GDM1 (cell line): ENCODE data around the gene SHOX.

ENCODE experiments used
- DNase-seq: peaks from one replicate; lab custom pipeline; 2025; lab: John Stamatoyannopoulos, UW

Gene SHOX

DNA sequence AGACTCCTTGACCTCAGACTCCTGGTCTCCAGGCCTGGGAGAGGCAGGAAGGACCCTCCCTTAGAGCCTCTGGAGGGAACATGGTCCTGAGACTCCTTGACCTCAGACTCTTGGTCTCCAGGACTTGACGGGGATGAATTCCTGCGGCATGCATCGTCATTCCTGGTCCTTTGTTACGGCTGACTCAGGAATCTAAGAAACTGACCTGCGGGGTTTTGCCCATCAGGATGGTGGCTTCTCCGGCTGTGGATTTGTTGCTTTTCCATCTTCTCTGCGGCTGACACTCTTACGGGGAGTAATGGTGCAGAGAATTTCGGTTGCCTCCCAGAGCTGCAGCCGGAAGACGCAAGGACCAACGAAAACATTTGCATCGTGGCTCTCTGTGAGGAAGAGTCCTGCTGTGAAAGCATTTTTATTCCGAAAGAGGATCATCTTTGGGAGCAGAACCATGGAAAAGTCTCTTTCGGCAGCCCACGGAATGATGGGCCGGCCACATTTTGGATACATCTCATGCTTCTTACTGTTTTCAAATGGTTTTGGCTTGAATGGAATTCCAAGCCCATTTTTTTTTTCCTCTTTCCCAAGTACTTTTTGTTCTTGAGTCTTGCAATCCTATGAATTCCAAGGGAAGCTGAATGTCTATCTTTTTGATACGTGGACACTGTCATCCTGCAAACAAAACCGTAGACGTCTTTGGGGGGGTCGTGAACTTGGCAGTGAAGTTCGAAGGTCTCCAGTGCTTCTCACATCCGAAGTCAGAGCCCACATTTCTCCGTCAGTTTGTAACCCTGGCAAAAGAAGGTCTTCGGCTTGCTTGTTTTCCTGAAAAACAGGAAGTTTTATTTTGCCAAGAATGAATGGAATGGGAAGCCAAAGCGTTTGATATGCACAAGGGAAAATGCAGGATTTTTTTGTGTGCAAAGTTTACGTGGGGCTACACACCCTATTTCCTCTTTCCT is 36.5 kb downstream of the SHOX start:
- no peak for DNase-seq

GRCh38 chrX:670645-671044 is 40.1 kb downstream of the SHOX start:
- no peak for DNase-seq

GRCh38 chrX:672931-673330 is 42.3 kb downstream of the SHOX start:
- no peak for DNase-seq

DNA sequence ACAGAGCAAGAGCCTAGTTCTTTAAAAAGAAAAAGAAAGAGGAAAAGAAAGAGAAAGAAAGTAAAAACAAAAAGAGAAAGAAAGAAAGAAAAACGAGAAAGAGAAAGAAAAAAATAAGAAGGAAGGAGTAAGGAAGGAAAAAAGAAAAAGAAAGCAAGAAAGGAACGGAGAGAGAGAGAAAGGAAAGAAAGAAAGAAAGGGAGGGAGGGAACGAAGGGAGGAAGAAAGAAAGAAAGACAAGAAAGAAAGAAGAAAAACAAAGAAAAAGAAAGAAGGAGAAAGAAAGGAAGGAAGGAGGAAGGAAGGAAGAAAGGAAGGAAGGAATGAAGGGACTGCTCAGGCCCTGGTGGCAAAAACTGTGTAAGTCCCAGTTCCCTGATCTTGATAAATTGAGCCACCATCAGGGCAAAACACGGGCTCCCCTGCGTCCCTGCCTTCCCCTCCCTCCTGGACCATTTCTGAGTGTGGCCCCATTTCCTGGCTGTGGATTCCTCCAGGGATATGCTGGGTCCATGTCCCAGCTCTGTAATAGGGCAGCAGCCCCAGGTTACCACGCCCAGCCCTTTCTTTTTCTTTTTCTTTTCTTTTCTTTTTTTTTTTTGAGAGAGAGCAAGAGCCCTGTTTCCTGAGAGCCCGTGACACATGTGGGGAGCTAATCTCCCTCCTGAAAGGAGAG is 44.8 kb downstream of the SHOX start:
- no peak for DNase-seq

GRCh38 chrX:675955-676295 is 45.3 kb downstream of the SHOX start:
- DNase-seq: no peak

- no peak for DNase-seq
These were observed 46.8 kb downstream of the SHOX start for GRCh38 chrX:677376-677775.

GRCh38 chrX:679291-679979 is 48.8 kb downstream of the SHOX start:
- DNase-seq: no peak

- no peak for DNase-seq
These were observed 49.5 kb downstream of the SHOX start for GRCh38 chrX:680062-680461.

DNA sequence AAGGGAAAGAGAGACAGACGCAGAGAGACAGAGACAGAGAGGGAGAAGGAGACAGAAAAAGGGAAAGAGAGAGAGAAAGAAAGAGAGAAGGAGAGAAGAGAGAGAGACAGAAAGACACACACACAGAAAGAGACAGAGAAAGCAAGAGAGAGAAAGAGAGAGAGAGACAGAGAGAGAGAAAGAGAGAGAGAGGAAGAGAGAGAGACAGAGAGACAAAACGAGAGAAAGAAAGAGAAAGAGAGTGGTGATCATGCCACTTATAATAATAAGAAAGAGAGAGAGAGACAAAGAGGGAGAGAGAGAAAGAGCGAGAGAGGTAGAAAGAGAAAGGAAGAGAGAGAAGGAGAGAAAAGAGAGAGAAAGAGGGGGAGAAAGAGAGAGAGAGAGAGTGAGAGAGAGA is 51.4 kb downstream of the SHOX start:
- no peak for DNase-seq

DNA sequence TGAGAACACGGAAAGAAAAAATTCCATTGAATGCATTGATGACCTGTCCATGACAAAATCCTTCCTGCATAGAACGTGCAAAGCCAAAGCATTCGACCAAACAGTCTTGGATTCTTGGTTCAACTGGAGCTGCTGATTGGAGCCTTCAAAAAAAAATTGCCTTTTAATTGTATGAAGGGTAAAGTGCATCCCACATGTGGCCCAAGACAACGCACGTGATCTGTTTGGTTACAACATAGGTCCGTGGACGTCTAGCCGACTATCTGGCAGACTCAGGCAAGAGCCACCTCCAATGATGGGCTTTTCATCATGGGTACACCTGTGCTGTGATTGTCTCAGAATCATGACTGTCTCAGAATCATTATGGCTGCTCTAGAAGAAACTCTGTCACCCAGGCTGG is 52.3 kb downstream of the SHOX start:
- DNase-seq: no peak

DNA sequence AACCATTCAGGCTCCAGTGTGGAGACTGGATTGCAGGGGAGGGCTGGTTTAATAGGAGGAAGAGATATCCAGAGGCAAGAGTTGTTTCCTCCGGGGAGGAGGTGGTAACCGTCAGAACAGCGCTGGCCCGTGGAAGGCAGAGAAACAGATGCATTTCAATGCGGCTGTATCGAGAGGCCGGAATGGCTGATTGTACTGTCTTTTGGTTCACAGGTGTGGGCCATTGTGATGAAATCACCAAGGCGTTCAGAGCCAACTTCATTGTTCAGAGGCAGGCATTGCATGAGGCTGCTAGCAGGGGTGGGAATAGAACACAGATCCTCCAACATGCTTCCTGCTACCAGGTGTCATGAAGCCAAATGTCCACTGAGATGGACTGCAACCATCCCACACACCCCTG is 53.0 kb downstream of the SHOX start:
- DNase-seq: no peak

DNA sequence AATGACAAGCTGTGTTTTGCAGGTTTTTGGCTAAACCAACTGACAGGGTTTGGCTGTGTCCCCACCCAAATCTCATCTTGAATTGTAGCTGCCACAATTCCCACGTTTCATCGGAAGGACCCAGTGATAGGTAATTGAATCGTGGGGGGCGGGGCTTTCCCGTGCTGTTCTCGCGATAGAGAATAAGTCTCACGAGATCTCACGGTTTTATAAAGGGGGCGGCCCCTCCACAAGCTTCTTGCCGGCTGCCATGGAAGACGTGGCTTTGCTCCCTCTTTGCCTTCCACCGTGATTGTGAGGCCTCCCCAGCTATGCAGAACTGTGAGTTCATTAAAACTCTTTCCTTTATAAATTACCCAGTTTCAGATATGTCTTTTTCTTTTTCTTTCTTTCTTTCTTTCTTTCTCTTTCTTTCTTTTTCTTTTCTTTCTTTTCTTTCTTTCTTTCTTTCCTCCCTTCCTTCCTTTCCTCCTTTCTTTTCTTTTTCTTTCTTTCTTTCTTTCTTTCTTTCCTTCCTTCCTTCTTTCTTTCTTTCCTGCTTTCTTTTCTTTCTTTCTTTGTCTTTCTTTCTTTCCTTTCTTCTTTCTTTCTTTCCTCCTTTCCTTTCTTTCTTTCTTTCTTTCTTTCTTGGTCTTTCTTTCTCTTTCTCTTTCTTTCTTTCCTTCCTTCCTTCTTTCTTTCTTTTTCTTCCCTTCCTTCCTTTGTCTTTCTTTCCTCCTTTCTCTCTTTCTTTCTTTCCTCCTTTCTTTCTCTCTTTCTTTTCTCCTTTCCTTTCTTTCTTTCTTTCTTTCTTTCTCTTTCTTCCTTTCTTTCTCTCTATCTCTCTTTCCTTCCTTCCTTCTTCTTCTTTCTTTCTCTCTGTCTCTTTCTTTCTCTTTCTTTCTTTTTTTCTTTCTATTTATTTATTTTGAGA is 54.8 kb downstream of the SHOX start:
- no peak for DNase-seq

GRCh38 chrX:689983-690382 is 59.4 kb downstream of the SHOX start:
- DNase-seq: no peak

DNA sequence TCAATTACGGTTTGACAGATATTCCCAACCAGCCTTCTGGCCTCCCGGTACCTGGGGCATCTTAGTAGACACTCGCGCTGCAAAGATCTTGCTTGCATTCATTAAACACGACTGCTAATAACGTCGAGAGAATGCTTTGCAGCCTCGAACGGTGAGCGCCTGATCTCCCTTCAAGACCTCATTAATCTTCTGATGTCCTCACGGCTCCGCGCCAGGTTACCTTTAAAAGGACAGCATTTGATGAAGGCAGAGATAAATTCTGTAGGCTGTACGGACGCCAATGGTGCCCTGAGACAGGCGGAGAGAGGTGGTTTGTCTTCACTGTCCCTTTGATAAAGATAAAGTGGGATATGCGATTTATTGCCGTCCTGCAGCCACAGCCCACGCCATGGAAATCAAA is 64.2 kb downstream of the SHOX start:
- DNase-seq: no peak

DNA sequence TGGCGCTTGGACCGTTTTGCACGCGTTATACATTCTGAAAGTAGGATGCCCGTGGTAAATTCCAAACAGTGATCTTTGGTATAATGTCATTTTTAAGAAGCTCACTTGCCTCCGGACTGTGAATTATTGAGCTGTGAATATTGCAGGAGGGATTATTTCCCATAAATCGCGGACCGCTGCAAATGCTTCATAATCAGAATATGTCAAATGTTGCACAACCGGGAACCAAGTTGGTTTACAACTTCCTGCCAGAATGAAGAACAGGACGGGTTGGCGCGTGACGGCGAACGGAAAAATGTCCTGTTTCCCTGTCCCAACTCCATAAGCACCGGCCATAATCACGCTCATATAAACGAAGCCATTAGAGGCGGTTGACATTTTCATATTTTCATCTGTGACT is 67.6 kb downstream of the SHOX start:
- no peak for DNase-seq

DNA sequence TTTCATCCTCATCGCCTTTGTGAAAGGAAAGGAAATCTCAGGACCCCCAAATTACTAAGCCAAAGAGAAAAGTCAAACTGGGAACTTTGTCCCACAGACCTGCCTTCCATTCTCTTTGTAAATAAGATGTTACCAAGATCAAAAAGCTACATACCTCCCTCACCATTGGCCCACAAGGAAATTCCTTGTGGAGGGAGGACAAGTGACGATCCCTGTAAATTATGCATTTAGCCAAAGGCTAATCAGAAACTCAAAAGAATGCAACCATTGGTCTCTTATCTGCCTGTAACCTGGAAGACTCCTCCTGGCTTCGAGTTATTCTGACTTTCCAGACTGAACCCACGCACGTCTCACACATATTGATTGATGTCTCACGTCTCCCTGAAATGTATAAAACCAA is 70.3 kb downstream of the SHOX start:
- no peak for DNase-seq

DNA sequence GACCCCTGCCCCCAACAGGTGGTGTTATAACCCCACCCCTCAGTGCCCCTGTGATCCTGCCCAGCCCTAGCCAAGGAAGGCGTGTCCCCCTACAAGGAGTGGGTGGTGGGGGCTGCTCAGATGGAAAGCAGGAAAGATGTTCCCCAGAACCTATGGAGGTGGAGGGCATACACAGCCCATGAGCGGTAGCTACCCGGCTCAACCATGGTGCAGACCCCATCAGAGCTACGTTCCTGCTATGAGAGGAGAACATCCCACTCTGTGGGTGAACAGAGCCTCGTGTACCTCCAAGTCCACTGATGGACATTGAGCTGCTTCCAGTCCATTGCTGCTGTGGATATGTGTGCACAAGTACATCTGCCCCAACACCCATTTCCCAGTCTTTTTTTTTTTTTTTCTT is 71.1 kb downstream of the SHOX start:
- DNase-seq: no peak

DNA sequence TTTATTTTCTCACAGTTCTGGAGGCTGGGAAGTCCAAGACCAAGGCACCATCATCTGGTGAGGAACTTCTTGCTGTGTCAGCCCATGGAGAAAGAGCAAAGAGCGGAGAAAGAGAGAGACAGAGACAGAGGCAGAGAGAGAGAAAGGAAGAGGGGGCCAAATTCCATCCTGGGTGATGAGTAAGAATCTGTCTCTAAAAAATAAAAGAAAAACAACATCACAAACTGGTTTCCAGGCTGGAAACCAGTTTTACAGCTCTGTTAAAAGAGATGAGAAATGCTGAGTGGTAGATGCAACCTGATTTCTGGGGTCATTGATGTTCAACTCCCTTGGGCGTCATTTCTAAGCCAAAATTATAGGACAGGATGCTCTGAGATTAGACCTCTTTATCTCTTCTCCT is 72.9 kb downstream of the SHOX start:
- DNase-seq: no peak

GRCh38 chrX:703866-704265 is 73.3 kb downstream of the SHOX start:
- DNase-seq: no peak
